Kidney epithelial cell (primary cell): ENCODE data around the gene LACRT. TPM values are rescaled to one million over a fixed set of nuclear protein-coding genes. Genes with fewer than 3 reads are reported as not detected.
"Not testable (repeated sequence)": the region's sequence is repeated elsewhere in the genome, so short reads cannot be mapped to it uniquely, and the experiment has no call there.

Source experiments
- DNase-seq: peaks from one replicate; pipeline ENCODE4 v3.0.0-alpha.2; 2010; ENCODE audit warnings: low read depth
- H3K27me3 ChIP-seq: 2 replicates; pipeline ENCODE4 v1.6.0; 2011; ENCODE audit warnings: low read length; ENCODE audit not compliant: control insufficient read depth, insufficient read depth
- H3K36me3 ChIP-seq: 2 replicates; pipeline ENCODE4 v1.5.1; 2011; ENCODE audit warnings: low read length; ENCODE audit not compliant: control insufficient read depth, insufficient read depth
- H3K4me3 ChIP-seq: 2 replicates; pipeline ENCODE4 v1.5.1; 2011; ENCODE audit warnings: low read depth, mild to moderate bottlenecking, control low read depth, low read length
- CTCF ChIP-seq: IDR thresholded peaks from 2 replicates; pipeline ENCODE4 v1.5.1; 2011; ENCODE audit warnings: mild to moderate bottlenecking, moderate library complexity, low read length, control low read depth, inconsistent platforms; ENCODE audit not compliant: insufficient read depth, poor library complexity, severe bottlenecking
- total RNA-seq: library from RNA; depleted of rRNA; stranded (reverse); fragments of >200 nt; gene quantifications from 2 replicates; pipeline ENCODE4 v1.2.3, GENCODE V29; 2015

LACRT gene
- total RNA-seq, 1 donor from 2014 or later, result not detected

- H3K36me3 ChIP-seq, result no peaks in the 10 kb centered on the region
- TF ChIP-seq CTCF, result no peak
- DNase-seq, result no peak
- no peaks in the 10 kb centered on the region for H3K27me3 ChIP-seq
- no peak overlapping the region for H3K4me3 ChIP-seq
These were observed 31.3 kb upstream of the LACRT start for GRCh38 chr12:54666008-54666407.

- not testable (repeated sequence) for H3K27me3 ChIP-seq, DNase-seq, H3K36me3 ChIP-seq, H3K4me3 ChIP-seq
These were observed 30.4 kb upstream of the LACRT start for GRCh38 chr12:54665022-54665635.

GRCh38 chr12:54663603-54664002 is 28.9 kb upstream of the LACRT start:
- no peak overlapping the region for H3K4me3 ChIP-seq
- no peak for DNase-seq
- TF ChIP-seq CTCF, result no peak
- H3K27me3 ChIP-seq, result no peaks in the 10 kb centered on the region
- no peaks in the 10 kb centered on the region for H3K36me3 ChIP-seq

- H3K27me3 ChIP-seq, result no peaks in the 10 kb centered on the region
- no peak overlapping the region for H3K4me3 ChIP-seq
- TF ChIP-seq CTCF, result no peak
- H3K36me3 ChIP-seq, result no peaks in the 10 kb centered on the region
- DNase-seq, result no peak
These were observed 27.3 kb upstream of the LACRT start for GRCh38 chr12:54662026-54662425.

GRCh38 chr12:54661048-54661447 is 26.4 kb upstream of the LACRT start:
- no peaks in the 10 kb centered on the region for H3K36me3 ChIP-seq
- H3K27me3 ChIP-seq, result no peaks in the 10 kb centered on the region
- TF ChIP-seq CTCF, result no peak
- DNase-seq, result no peak
- no peak overlapping the region for H3K4me3 ChIP-seq

GRCh38 chr12:54660320-54660962 is 25.7 kb upstream of the LACRT start:
- Histone ChIP-seq H3K4me3 (no peak overlapping the region), H3K36me3 (no peaks in the 10 kb centered on the region), H3K27me3 (no peaks in the 10 kb centered on the region)
- no peak for TF ChIP-seq CTCF
- DNase-seq, result no peak
